DMS153 treated with DMSO at 0.1 percent for 48 hours (cell line): ENCODE data around the gene MOV10L1.
"Not testable (repeated sequence)": the region's sequence is repeated elsewhere in the genome, so short reads cannot be mapped to it uniquely, and the experiment has no call there.

ENCODE experiments used
- DNase-seq: peaks from one replicate; lab custom pipeline; 2025; ENCODE audit not compliant: unreplicated experiment; lab: John Stamatoyannopoulos, UW

MOV10L1 gene

DNA sequence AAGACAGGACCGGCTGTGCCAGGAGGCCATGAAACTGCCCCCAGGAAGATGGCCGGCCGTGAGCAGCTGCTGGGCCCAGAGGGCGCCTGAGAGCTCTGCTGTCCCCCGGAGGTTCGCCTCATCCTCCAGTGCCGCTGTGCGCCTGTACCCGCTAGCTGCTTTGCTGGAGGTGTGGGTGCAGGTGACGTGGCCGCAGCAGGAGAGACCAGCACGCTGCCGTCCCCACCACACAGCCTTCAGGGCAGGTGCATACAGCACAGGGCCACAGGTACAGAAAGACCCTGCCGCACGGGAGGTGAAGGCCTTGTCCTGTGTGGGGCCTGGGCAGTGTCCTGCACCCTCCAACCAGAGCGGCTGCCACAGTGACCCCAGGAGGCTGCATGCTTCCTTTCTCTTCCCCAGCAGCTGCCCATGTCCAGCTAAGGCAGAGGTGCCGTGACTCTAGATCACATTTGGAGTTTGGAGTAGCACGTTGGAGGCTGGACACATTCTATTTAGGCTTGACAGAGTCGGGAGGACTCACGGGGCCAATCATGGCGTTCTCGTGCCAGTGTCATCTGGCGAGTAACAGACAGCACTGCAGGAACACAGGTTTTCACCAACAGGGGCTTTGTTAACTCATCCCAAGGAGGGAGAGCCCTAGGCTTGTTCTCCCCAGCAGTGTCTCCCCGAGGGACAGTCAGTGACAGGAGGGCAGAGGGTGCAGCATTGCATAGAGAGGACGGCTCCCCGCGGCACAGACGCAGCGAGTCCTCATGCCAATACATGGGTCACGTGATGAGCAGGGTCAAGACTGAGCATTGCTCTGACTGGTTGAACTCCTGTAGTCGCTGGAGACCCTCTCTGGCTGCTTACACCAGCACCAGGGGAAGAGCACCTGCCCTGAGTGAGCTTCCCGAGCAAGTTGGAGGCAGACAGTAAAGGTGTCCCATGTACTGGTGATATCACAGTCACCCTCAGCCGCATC is 62.0 kb downstream of the MOV10L1 start:
- DNase-seq: no peak

DNA sequence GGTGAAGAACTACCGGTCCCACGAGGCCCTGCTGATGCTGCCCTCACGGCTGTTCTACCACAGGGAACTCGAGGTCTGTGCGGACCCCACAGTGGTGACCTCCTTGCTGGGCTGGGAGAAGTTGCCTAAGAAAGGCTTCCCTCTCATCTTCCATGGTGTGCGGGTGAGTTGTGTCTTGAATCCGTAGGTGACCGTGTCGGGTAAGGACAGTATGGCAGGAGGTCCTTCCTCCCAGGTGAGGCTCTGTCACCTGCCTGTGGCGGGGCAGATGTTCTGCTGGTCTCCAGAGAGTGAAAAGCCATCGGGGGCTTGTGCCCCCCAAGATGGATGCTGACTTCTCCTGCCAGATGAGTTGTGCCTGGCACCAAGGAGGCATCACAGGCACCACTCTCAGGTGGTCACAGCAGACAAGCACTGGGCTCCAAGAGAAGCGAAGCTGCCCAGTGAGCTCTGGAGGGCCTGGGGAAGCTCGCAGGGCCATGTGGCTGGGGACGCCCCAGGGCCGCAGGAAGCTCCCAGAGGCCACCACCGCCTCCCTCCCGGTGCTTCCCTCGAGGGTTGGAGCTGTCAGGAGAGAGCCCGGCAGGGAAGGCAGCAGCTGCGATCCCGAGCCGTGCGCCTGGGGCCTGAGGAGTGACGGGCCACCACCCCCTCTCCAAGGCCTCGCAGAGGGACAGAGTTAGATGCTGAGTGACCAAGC is 63.4 kb downstream of the MOV10L1 start:
- DNase-seq: no peak

DNA sequence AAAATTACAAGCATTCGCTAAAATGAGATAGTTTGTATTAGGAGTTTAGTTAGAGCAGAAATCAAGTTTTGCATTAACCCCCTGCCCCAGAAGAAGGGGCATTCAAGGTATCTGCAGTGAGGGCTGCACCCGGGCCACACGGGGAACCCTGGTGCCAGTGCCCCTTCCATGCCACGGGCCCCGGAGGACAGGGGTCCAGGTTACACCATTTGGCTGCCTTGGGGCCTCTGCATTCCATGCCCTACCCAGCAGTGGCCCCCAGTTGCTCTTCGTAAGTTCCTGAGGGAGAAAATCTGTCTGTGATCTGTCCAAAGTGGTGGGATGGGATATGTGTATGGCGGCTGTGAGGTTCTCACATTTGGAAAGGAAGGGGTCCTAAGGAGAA is 63.9 kb downstream of the MOV10L1 start:
- DNase-seq: no peak

DNA sequence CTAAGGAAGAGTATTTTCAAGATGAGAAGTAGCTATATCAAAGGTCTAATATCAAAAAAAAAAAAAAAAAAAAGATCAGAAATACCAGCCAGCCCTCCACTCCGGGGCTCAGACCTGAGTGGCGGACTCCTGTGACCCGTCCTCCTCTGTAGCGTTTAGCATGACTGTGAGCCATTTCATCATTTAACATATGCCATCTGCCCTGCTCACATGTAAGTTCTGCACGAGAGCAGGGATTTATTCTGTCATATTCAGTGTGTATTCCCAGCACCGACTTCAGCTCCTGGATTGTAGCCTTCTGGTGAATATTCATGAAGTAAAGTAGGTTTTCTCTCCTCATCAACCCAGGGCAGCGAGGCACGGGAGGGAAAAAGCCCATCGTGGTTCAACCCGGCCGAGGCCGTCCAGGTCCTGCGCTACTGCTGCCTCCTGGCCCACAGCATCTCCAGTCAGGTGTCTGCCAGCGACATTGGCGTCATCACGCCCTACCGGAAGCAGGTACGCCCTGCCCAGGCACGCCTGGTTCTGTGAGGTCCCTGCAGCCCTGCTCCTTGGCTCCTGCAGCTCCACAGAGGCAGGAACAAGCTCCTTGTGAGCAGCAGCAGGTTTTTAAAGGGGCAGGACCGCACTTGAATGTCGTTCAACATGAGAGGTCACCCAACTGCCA is 68.0 kb downstream of the MOV10L1 start:
- no peak for DNase-seq

DNA sequence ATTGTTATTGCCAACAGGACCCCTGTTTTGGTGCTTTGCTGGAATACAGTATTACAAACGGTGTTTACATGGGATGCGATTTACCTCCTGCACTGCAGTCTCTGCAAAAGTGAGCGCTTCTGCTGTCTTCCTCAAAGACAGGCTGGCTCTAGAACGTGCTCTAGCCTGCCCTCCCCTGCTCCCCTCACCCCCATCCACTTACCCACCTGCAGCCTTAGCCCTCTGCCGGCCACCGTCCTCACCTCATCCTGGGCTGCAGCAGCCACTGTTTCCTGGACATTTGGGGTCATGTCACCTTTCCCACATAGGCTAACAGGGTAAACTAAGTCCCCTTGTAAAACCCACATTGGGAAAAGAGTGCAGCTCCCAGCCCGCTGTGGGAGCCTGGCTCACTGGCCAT is 71.1 kb downstream of the MOV10L1 start:
- no peak for DNase-seq

DNA sequence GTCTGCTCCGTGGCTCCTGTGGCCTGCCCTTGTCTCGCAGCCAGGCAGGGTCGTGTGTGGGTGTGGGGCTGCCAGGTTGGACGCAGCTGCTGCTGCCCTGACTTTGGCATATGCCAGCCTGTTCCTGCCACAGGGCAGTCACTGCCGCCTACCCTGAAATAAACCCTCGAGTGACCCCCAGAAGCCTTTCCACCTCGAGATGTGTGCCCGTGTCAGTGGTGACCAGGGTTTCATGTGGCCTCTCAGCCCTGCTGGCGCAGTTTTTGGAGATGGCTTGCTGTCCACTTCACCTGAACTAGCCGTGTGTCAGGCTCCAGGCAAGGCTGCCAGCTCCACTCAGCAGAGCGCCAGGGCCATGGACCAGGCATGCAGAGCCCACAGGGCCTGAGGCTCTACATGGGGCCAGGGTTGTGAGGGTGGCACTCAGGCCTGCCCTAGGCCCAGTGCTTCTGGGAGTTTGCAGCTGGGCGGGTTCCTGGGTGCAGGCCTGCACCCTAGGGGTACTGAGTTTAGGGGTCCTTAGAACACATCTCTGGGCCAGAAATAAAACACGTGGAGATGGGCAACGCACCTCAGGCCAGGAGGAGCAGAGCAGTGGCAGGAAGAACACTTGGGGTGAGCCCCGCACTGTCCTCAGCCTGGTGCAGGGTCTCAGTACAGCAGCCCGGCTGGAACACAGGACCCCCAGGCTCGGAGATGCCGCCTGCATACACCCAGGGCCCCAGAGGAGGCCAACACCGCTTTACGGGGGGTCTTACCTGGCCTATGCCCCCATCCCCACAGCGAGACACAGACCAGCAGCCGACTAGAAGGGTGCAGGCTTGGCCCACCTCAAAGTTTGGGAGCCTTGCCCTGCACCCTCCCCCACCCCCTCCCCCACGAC is 71.9 kb downstream of the MOV10L1 start:
- DNase-seq: no peak

DNA sequence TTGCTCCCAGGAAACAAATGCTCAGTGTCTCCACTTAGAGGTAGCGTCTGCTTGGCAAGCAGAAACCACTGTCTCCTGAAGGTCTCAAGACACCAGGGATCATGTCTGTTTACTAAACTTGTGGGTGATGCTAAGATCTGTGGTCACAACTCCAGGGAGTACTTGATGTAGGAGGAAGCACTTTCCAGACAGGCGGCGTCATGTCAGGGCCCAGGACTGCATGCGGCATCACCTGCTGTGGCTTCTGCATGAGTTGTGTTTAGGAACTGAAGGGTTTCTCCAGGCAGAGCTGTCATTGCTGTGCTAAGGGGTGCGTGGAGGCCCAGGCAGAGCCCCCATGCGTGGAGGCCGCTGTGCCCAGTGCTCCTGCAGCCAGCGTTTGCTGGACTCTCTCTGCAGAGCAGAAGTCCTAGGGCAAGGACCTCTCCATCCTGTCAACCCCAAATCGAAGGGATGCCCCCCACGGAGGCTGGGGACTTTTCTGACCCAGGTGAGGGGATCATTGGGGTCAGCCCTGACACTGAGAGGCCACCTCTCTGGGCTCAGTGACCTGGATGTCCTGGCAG is 72.7 kb downstream of the MOV10L1 start:
- no peak for DNase-seq

DNA sequence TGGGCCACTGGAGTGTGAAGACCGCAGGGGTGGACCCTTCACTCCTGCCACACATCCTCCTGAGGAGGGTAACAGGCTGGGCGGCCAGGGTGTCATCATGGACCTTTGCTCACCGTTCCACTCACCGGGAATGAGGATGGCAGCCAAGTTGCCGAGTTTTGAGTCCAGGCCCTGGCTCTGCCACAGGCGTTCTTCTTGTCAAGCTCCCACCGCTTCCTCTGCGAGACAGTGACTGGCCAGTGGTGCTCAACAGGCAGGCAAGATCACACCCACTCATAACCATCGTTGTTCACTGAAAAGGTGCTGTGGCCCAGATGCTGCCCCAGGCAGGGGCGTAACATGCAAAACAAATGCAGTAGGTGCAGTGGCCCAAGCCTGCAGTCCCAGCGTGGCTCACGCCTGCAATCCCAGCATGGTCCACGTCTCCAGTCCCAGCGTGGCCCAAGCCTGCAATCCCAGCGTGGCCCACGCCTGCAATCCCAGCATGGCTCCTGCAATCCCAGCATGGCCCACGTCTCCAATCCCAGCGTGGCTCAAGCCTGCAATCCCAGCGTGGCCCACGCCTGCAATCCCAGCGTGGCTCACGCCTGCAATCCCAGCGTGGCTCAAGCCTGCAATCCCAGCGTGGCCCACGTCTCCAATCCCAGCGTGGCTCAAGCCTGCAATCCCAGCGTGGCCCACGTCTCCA is 75.8 kb downstream of the MOV10L1 start:
- no peak for DNase-seq

DNA sequence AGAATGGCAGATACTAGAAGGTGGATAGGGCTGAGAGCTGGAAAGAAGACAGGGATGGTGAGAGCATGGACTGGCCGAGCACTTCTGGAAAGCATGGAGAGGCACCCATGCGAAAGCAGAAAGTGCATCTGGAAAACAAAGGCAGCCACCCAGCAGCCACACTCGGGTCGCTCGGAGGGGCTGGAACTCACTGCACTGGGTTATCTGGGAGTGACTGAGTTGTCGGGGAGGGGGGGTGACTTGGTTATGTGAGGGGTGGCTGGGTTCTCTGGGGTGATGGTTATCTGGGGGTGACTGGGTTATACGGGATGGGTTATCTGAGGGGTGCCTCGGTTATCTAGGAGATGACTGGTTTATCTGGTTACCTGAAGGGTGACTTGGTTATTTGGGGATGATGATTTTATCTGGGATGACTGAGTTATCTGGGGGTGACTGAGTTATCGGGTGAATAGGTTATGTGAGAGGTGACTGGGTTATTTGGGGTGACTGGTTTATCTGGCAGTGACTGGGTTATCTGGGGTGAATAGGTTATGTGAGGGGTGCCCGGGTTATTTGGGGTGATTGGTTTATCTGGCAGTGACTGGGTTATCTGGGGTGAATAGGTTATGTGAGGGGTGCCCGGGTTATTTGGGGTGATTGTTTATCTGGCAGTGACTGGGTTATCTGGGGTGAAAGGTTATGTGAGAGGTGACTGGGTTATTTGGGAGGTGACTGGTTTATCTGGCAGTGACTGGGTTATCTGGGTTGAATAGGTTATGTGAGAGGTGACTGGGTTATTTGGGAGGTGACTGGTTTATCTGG is 78.1 kb downstream of the MOV10L1 start:
- DNase-seq: no peak

DNA sequence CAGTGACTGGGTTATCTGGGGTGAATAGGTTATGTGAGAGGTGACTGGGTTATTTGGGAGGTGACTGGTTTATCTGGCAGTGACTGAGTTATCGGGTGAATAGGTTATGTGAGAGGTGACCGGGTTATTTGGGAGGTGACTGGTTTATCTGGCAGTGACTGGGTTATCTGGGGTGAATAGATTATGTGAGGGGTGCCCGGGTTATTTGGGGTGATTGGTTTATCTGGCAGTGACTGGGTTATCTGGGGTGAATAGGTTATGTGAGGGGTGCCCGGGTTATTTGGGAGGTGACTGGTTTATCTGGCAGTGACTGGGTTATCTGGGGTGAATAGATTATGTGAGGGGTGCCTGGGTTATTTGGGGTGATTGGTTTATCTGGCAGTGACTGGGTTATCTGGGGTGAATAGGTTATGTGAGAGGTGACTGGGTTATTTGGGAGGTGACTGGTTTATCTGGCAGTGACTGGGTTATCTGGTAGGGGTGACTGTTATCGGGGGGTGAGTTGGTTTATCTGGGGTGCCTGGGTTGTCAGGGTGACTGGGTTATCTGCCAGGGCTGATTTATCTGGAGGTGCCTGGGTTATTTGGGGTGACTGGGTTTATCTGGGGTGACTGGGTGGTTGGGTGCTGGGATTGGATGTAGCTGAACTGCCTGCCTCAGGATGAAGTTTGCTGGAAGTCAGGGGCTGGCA is 78.8 kb downstream of the MOV10L1 start:
- DNase-seq: not testable (repeated sequence)

DNA sequence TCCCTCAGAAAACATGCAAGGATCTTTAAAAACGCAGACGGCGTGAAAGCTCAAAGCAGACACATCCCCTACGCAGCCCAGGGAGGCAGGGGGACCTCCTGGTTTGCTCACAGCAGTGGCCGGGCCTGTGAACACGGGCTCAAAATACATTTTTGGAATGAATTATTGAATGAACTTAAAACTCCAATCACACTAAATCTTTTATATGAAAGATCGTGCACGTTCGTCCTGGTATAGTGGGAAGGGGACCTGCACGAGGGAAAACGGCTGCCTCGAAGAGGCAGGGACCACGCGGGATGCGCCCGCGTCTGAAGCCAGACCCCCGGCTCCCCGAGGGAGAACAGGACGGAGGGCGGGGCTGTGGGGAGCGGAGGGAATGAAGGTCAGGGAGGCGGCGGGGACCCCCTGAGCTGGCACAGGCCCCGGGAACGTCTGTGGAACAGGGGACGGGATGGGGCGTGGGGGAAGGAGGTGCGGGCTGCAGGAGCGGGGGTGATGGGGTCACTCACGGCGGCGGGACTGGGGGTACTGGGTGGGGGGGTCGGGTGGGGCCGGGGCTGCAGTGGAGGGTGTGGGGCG is 79.5 kb downstream of the MOV10L1 start:
- DNase-seq: no peak

DNA sequence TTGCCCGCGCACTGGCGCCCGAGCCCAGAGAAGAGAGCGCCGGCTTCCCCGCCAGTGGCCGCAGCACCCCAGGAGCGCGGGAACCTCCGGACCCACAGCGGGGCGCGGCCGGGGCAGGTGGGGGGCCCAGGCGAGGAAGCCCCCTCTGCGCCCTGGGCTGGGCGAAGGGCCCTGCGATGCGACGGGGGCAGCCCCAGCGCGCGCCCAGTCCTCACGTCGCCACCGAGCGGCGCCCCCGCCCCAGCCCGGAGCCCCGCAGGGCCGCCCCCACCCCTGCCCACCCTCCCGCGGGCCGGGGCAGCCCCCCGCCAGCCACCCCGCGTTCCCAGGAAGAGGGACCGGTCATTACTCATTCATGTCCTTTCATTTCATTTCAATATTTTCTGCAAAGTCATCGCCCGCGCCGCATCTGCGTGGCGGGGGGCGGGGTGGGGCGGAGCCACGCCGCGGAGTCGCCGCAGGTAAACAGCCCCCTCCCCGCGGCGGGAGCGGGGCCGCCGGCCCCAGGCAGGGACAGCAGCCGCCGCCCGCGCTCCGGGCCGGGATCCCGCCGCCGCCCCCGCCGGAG is 80.1 kb downstream of the MOV10L1 start:
- DNase-seq: no peak

DNA sequence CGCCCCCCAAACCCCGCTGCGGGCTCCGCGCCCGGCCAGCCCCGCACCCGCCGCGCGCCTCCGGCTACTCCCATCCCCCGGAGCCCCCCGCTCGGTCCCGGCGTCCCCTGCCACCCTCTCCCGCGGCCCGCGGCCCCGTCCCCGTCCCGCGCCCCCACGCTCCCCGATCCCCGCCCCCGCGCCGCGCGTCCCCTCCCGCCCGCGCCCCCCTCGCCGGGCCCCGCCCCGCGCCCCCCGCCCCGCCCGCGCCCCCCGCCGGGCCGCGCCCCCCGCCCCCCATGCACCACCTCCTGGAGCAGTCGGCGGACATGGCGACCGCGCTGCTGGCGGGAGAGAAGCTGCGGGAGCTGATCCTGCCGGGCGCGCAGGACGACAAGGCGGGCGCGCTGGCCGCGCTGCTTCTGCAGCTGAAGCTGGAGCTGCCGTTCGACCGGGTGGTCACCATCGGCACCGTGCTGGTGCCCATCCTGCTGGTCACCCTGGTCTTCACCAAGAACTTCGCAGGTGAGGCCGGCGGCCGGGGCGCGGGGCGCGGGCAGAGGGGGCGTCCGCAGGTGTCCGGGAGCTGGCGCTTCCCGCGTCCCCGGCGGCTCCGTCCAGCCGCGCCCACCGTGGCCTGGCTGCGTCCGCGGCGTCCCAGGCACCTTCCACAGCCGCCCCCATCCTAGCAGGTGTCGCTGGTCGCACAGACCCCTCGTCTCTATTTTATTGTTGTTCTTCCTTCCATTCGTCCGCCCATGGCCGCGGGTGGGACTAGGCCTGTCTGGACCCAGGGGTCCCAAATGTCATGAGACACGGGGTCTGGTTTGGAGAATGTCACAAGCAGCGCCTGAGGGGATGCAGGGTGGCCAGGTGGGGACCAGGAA is 80.9 kb downstream of the MOV10L1 start, which contains the start of gene PANX2:
TSS of gene PANX2 (plus strand) at position 279 of the 866 bp plus-strand sequence. CDS start at position 279, 0 bp downstream.
- no peak for DNase-seq

DNA sequence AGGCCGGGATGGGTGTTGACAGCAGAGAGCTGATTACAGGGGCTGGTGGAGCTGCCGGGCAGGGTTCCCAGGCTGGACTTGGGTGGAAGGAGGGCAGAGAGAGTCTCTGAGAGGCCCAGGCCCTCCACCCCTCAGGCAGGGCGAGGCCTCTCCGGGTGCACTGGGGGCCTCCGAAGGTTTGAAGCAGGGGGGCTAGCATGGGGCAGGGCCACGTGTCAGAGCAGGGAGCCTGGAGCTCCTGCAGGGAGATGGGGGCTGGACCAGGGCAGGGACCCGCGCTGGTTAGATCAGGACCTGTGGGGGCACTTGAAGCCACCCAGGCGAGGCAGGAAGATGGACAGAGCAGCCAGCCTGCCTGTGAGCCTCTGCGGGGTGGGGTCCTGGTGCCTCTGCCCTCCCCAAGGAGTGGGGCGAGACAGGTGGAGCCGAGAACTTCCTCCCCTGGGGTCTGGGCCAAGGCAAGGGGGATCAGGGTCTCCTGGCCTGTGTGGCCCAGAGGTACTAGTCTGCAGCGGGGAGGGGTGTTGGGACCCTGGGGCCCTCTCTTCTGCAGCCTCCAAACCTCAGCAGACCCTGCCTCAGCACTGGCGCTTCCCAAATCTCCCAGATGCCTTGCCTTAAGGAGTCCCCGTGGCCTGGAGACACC is 81.6 kb downstream of the MOV10L1 start:
- DNase-seq: no peak

DNA sequence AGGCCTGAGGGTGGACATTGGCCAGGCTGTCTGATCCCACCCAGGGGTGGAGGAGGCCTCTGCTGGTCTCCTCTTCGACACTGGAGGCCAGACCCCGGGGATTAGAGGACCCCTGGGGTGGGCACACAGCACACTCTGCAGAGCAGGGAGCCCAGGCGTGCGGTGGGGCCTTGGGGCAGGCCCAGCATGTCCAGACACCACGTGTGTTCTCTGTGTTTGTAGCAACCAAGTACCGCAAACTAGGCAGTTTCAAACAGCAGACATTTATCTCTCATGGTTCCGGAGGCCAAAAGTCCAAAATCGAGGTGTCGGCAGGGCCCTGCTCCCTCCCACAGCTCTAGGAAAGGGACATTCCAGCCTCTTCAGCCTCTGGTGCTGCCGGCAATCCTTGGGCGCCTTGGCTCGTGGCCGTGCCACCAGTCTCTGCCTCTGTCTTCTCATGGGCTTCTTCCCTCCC is 82.2 kb downstream of the MOV10L1 start:
- DNase-seq: no peak
